NCI-H748 (cell line): ENCODE data around the gene FRMD4A.

ENCODE experiments used
- DNase-seq: peaks from one replicate; lab custom pipeline; 2025; ENCODE audit not compliant: unreplicated experiment; lab: John Stamatoyannopoulos, UW

Gene FRMD4A

DNA sequence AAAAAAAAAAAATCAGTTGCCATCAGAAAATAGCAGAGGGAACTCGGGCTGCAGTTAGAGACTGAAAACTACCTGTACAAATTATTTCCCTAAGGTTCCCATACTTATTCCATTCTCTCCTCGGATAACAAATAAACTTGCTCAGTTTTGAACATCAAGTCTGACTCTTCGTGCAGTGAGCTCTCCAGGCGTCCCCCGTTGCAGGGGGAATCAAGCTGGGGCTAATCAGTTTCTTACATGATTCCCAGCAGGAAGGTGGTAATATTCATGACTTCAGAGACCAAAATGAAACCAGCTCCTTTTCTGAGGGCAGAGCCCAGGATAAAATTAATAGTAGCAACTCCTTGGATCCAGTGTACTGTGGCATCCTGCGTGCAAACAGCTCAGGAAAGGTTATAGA is 135.3 kb downstream of the FRMD4A start:
- no peak for DNase-seq

DNA sequence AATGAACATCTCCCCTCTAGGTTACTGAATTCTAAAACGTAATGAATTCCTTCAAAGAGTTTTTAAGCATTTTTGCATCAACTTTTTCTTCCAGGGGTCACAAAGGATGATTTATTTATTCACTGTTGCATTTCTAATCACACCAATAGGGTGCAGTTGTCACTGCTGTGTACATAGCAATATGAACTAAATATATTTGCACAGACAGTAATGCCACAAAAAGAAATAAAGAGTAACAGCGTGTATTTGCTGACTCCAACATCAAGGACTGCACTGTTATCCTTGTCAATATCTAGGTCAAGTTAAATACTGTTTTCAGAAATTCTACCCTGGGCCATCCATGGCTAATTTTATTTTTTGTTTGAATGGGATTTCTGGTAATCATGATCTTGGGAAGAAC is 138.0 kb downstream of the FRMD4A start:
- DNase-seq: peak; percentile 30

GRCh38 chr10:14191871-14192270 is 138.9 kb downstream of the FRMD4A start:
- no peak for DNase-seq

- peak; percentile 81 for DNase-seq
Observed at GRCh38 chr10:14191407-14191806, 139.3 kb downstream of the FRMD4A start.

- no peak for DNase-seq
Observed at GRCh38 chr10:14190702-14191101, 140.0 kb downstream of the FRMD4A start.

DNA sequence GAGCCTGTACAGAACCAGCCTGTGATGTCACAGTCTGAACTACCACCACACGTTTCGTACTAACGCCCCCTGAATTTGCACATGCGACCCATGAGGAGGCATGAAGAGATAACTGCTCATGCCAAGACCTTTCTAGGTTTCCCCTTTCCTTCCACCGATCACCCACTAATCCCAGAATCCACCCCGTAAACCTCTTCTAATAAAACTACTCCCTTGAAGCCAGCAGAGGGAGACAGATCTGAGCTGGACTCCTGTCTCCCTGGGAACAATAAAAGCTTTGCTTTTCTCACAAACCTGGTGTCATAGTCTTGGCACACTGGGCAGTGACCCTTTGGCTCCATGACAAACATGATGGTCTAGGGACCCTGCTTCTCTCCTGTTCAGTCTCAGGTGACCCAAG is 144.5 kb downstream of the FRMD4A start:
- peak; percentile 51 for DNase-seq

DNA sequence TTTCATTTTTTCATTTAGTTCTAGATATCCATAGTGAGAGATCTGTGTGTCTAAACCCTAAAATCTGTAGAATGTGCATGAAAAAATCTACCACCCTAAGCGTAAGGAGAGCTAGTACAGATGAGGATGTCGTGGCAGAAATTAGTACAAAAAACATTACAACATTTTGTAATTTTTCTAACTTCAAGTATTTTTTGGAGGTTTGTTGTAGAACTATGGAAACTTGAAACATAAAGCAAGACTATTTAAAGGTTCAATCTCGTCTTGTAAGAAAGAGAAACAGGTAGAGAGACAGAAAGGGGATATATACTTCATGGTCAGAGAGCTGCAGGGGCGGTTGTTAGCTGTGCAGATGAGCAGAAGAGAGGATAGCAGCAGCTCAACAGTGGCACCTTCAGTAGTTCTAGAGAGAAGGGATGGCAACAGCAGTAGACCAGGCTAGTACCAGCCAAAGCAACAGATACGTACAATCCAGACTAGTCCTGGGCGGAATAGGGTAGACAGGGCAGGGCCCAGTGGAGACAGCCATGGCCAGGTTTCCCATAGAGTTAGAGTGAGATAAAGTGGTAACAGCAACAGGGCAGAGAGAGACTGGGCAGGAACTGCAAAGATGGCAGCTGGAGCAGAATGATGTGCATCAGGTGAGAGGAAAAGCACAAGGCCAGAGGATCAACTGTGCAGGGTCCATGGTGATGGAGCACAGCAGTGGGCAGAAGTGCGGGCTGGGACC is 145.2 kb downstream of the FRMD4A start:
- DNase-seq: peak; percentile 91

GRCh38 chr10:14184841-14185315 is 145.8 kb downstream of the FRMD4A start:
- peak; percentile 70 for DNase-seq

DNA sequence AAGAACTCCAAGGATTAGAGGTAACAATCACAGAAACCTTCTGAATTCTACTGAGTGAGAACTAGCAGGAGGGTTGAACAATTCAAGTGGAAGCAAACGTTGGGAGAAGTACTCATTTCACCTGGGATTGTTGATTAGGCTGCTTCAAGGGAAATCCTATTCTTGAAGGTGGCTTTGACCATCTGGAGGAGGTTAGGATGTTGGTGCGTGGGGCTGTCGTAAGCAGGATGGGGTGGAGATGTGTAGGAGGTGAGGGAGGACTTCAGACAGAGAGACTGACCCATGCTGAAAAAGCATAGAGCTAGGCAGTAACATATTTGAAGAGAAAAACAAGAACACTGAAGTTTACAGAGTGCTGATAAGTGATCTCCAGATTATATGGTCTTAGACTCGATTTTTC is 147.9 kb downstream of the FRMD4A start:
- no peak for DNase-seq

DNA sequence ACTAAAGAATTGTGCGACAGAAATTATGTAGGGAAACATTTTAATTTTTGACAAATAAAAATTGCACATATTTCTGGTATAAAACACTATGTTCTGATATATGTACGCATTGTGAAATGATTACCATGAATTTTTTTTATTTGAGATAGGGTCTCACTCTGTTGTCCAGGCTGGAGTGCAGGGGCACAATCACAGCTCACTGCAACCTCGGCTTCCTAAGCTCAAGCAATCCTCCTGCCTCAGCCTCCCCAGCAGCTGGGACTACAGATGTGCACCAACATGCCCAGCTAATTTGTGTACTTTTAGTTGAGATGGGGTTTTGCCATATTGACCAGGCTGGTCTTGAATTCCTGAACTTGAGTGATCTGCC is 149.2 kb downstream of the FRMD4A start:
- no peak for DNase-seq

DNA sequence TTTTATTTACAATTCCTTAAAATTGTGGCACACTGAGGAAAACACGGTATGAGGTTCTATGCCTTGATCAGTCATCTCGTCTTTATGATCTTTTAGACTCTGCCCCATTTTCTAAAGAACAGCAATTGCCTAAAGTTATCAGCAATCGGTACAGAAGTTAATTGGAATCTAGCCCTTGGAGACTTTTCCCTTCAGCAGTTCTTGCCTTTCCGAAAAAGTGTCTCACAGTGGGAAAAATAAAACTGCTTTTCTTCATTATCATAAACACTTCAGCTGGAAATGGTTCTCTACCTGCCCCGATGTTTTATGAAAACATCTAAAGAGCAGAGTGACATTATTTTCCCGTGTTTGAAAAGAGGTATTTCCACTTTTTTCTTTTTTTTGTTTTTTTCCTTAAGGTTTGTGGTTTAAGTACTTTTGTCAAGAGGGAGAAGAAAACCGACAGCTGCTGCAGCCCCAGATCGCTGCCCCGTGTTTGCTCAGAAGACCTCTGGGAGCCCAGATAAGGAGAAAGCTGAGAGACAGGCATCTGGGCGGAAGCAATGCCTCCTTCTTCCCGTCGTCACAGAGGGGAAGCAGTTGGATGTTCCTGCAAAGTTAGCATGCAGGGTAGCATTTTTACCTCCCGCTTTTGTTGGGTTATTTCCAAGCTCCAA is 149.7 kb downstream of the FRMD4A start:
- no peak for DNase-seq

DNA sequence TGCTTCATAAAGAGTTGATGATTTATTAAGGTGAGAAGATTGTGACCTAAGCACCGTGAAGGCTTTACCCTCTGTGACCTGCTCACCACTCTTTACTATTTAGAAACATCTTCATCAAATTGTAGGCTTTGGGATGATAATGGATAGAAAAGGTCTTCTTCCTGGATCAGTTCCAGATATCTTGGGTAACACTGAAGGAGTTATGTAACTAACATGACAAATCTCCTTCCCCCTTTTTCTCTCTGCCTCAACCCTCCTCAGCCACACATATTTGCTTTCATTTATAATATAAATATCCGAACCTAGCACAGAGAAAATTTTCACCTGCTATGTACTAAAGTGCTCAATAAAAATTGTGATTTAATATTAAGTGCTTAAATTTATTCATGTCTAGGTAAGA is 151.5 kb downstream of the FRMD4A start:
- DNase-seq: no peak

DNA sequence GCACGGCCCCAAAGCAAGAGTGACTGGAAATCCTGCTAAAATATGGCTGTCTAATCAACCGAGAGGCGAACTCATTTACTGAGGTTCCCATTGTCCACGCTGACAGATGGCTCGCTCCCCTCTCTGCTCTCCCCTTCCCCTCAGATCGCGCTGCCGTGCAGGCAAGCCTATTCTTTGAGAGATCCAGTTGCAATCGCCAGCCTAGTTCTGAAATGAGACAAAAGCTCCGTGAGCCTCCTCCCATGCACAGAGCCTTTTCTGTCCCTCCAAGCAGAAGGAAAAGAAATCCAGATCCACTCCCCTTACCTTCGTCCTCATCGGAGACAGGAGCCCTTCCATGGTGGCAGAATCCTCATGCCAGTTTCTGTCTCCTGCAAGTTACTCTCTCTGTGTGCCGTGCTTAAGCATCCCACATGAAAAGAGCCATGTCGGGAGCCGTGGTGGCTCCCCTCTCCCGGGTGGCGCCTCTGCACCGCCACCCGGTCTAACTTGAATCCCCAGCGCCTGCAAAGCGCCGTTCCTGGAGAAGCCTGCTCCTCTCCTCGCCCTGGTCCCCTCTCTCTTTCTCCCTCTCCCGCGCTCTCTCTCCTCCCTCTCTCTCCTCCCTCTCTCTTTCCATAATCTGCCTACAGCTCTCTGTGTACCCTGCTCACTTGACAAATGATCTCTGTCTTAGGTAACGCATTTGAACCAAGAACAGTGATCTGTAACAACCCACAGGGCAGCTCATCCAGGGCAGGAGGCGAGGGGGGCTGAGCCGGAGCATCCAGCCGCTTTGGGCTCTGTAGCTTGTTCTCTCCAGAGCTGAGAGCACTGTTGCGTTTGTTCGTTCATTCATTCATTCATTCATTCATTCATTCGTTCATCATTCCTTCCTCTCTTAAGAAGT is 156.8 kb downstream of the FRMD4A start:
- DNase-seq: peak; percentile 73

DNA sequence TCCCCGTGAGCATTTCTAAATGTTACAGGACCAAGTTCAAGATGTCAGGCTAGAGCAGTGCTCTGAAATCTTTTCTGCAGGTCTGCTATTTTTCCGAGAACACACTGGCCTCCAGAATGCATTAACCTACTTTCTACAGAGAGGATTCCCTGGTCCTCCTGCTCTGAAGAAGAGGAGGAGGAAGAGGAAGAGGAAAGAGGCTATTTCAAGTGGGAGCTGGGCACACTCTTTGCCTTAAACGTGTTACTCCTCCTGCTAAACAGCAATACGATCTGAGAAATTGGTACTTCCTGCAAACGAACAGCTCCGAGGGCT is 157.4 kb downstream of the FRMD4A start:
- no peak for DNase-seq

GRCh38 chr10:14172336-14172950 is 158.3 kb downstream of the FRMD4A start:
- no peak for DNase-seq

- DNase-seq: no peak
Observed at GRCh38 chr10:14171336-14171735, 159.4 kb downstream of the FRMD4A start.

- peak; percentile 51 for DNase-seq
Observed at GRCh38 chr10:14163377-14164086, 167.2 kb downstream of the FRMD4A start.

GRCh38 chr10:14162629-14163344 is 167.9 kb downstream of the FRMD4A start:
- DNase-seq: no peak

DNA sequence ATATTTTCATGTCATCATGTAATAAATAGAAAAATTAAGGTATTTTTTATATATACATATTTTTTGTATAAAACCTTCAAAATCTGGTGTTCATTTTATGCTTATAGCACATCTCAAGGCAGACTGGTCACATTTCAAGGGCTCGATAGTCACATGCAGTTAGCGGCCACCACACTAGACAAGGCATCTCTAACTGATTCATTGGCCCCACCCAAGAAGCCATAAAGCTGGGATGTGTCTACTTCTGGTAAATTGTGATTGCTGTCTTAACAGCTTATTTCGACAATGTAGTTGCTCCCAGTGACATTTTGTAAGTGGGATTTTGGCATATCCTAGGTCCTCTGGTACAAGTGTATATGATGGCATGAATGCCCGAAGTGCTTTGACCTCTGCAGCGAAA is 168.7 kb downstream of the FRMD4A start:
- DNase-seq: no peak

DNA sequence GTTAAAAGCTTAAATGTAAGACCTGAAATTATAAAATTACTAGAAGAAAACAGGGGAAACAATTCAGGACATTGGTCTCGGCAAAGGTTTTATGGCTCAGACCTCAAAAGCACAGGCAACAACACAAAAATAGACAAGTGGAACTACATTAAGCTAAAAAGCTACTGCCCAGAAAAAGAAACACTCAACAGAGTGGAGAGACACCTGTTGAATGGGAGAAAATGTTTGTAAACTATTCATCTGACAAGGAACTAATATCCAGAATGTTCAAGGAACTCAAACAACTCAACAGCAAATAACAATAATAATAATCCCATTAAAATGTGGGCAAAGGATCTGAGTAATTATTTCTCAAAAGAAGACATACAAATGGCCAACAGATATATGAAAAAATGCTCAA is 170.4 kb downstream of the FRMD4A start:
- DNase-seq: no peak
